Measurements from ENCODE around the gene HNRNPC. TPM values are rescaled to one million over a fixed set of nuclear protein-coding genes. Genes with fewer than 3 reads are reported as not detected.

Gene HNRNPC
- polyA plus RNA-seq, 2 of the 4 experiments (the other 2 are of a cell fraction) = 1,057 to 1,069 TPM

- H3K27ac ChIP-seq = no peak overlapping the region
- no peak for FAIRE-seq
- no peak overlapping the region for H3K4me3 ChIP-seq
- H3K4me2 ChIP-seq = no peak overlapping the region
- ChIA-PET CTCF (interaction anchor here (1.9 kb wide), 1 partner anchor 10 kb away, joined by 5 read pairs; no protein-coding TSS in a partner anchor), POLR2A (no interaction called here)
- WGBS (ENCODE audit: missing lambda C conversion rate) = 31% methylated on average over 2 of the region's 2 CpGs
- no peak for DNase-seq (ENCODE audit: low read depth in 1 of 2, low spot score in 1 of 2)
- no peaks in the 10 kb centered on the region for H3K4me1 ChIP-seq
- H3K9me3 ChIP-seq = peaks cover 25% of the 10 kb centered on the region
- ATAC-seq = no peak
- TF ChIP-seq CTCF (IDR thresholded peaks at IDR 0.05) (no peak), MYC (IDR thresholded peaks at IDR 0.05; ENCODE audit: borderline replicate concordance, low read length) (no peak), RAD21 (conservative IDR thresholded peaks at IDR 0.05 in 1 of 2, IDR thresholded peaks at IDR 0.05 in 1 of 2) (no peak), FOSL2 (IDR thresholded peaks at IDR 0.05) (no peak), FOSL2 (CRISPR knock-in tag; IDR thresholded peaks at IDR 0.05) (no peak), NR3C1 (IDR thresholded peaks at IDR 0.05) (no peak)
Measured at GRCh38 chr14:21182166-21182565, 87.1 kb downstream of the HNRNPC start.

GRCh38 chr14:21171128-21171527 is 98.1 kb downstream of the HNRNPC start:
- ATAC-seq (no peak), DNase-seq (ENCODE audit: low read depth in 1 of 2, low spot score in 1 of 2) (no peak), FAIRE-seq (no peak)
- Histone ChIP-seq H3K4me1 (0 out of 3 replicates have a peak, but pooled peaks cover 5% of the 10 kb centered on the region), H3K4me3 (no peak overlapping the region), H3K9me3 (peaks cover 13% of the 10 kb centered on the region; the same call in 2 of the 3 replicates), H3K4me2 (no peak overlapping the region; the same call in 2 of the 3 replicates), H3K27ac (no peak overlapping the region)
- WGBS (ENCODE audit: missing lambda C conversion rate) = 42% methylated on average over 2 of the region's 2 CpGs
- TF ChIP-seq TP53 (CRISPR knock-in tag; IDR thresholded peaks at IDR 0.05) = no peak
- TF ChIP-seq POLR2A (IDR thresholded peaks at IDR 0.05; ENCODE audit: low read length) = no peak
- no peak for TF ChIP-seq RARB (CRISPR knock-in tag; IDR thresholded peaks at IDR 0.05)
- TF ChIP-seq E2F6 (IDR thresholded peaks at IDR 0.05; ENCODE audit: borderline replicate concordance, low read depth) = no peak
- no peak for TF ChIP-seq RAD21 (conservative IDR thresholded peaks at IDR 0.05 in 1 of 2, IDR thresholded peaks at IDR 0.05 in 1 of 2)
- no peak for TF ChIP-seq MAX (IDR thresholded peaks at IDR 0.05)
- no peak for TF ChIP-seq PBX3 (IDR thresholded peaks at IDR 0.05)
- no peak for TF ChIP-seq PHF8 (IDR thresholded peaks at IDR 0.05; ENCODE audit: borderline replicate concordance, low read depth)
- no peak for TF ChIP-seq EHMT2 (IDR thresholded peaks at IDR 0.05; ENCODE audit: low read depth)
- TF ChIP-seq JUNB (IDR thresholded peaks at IDR 0.05) = no peak
- no peak for TF ChIP-seq ZSCAN20 (CRISPR knock-in tag; IDR thresholded peaks at IDR 0.05)
- ChIA-PET CTCF (interaction anchor here (0.6 kb wide), 1 partner anchor 26 kb away, joined by 4 read pairs; no protein-coding TSS in a partner anchor), POLR2A (interaction anchor here (0.5 kb wide), 1 partner anchor 493 kb away, joined by 5 read pairs; no protein-coding TSS in a partner anchor)

- no peak overlapping the region for H3K4me2 ChIP-seq
- ChIA-PET CTCF (interaction anchor here (1.0 to 2.1 kb wide), 2 partner anchors 28 to 34 kb away, joined by 3 to 7 read pairs; no protein-coding TSS in a partner anchor), POLR2A (no interaction called here)
- peaks cover 13% of the 10 kb centered on the region; the same call in 2 of the 3 replicates for H3K9me3 ChIP-seq
- no peak for FAIRE-seq
- no peak overlapping the region for H3K27ac ChIP-seq
- no peak for ATAC-seq
- H3K4me3 ChIP-seq = no peak overlapping the region
- H3K4me1 ChIP-seq = 0 out of 3 replicates have a peak, but pooled peaks cover 5% of the 10 kb centered on the region
- no peak for DNase-seq (ENCODE audit: low read depth in 1 of 2, low spot score in 1 of 2)
- TF ChIP-seq HDAC2 (IDR thresholded peaks at IDR 0.05) (no peak), BCL3 (IDR thresholded peaks at IDR 0.05) (no peak), PHF8 (IDR thresholded peaks at IDR 0.05; ENCODE audit: borderline replicate concordance, low read depth) (no peak), POLR2AphosphoS2 (conservative IDR thresholded peaks at IDR 0.05; ENCODE audit: low read length) (no peak), JUNB (IDR thresholded peaks at IDR 0.05) (no peak), CHD2 (IDR thresholded peaks at IDR 0.05; ENCODE audit: low read length, partially characterized antibody) (no peak), RFX5 (IDR thresholded peaks at IDR 0.05) (no peak), E2F6 (IDR thresholded peaks at IDR 0.05; ENCODE audit: borderline replicate concordance, low read depth) (no peak), PBX3 (IDR thresholded peaks at IDR 0.05) (no peak), JUN (IDR thresholded peaks at IDR 0.05) (no peak), ATOH8 (CRISPR knock-in tag; IDR thresholded peaks at IDR 0.05; ENCODE audit: low read depth) (no peak), POLR2A (IDR thresholded peaks at IDR 0.05; ENCODE audit: low read length) (no peak)
- 45% methylated on average over 4 of the region's 4 CpGs for WGBS (ENCODE audit: missing lambda C conversion rate)
Measured at GRCh38 chr14:21169573-21169972, 99.7 kb downstream of the HNRNPC start.
